HepG2 (cell line): ENCODE data around the gene GPS2. TPM values are rescaled to one million over a fixed set of nuclear protein-coding genes. Genes with fewer than 3 reads are reported as not detected.

Experiments
- ATAC-seq: fragments of 200-7000 bp; cut with Tn5 transposase; 3 replicates; pipeline ENCODE4 v1.9.1; 2020; ENCODE audit warnings: mild to moderate bottlenecking, moderate library complexity
- BruUV-seq: library from RNA; stranded (reverse); fragments of 400-500 nt; replicated peaks from 2 replicates; lab custom pipeline; 2021; lab: Mats Ljungman, UMichigan
- CTCF ChIA-PET: fragments of 300-600 bp; formaldehyde crosslinking; extraction: SDS; loops from one replicate; lab custom pipeline; 2021; ENCODE audit warnings: low total read pairs, inconsistent platforms, low intra/inter-chr PET ratio; lab: Yijun Ruan, JAX
- POLR2A ChIA-PET: fragments of 350-600 bp; sonication (Branson Sonifier 250); formaldehyde crosslinking; loops from one replicate; lab custom pipeline; 2020; ENCODE audit warnings: antibody characterized with exemption, inconsistent platforms; lab: Yijun Ruan, JAX
- DNase-seq: peaks from one replicate; pipeline ENCODE4 v3.0.0-alpha.2; 2015; ENCODE audit warnings: low spot score
- FAIRE-seq: peaks from 3 replicates; lab custom pipeline; 2011; peaks lifted over from hg19 to GRCh38; lab: Jason Lieb, UNC
- H2AFZ ChIP-seq: one replicate; pipeline ENCODE4 v1.6.1; 2011; ENCODE audit warnings: low read length, inconsistent platforms
- H3K27ac ChIP-seq: fragments of 300-600 bp; 3 replicates; pipeline ENCODE4 v1.8.0; 2011; ENCODE audit warnings: mixed run types, mild to moderate bottlenecking, mixed read lengths, low read length, inconsistent platforms; ENCODE audit not compliant: insufficient read depth; ENCODE audit errors: extremely low read length
- H3K27me3 ChIP-seq, 2 experiments: fragments of 200-600 bp in 1 of 2; 2 replicates in 1 of 2; 3 replicates in 1 of 2; pipeline versions ENCODE4 v1.6.0 to v1.8.0; 2011; ENCODE audit warnings: low read length in 2 of 2, mild to moderate bottlenecking in 2 of 2, moderate library complexity in 2 of 2, inconsistent platforms in 1 of 2; ENCODE audit not compliant: insufficient read depth in 2 of 2, control insufficient read depth in 1 of 2
- H3K36me3 ChIP-seq, 2 experiments: fragments of 200-600 bp in 1 of 2; replicated peaks in 1 of 2; 2 replicates in 1 of 2; 3 replicates in 1 of 2; pipeline versions ENCODE4 v1.5.1 to v1.8.0; 2011; ENCODE audit warnings: low read length in 2 of 2, inconsistent platforms in 1 of 2; ENCODE audit not compliant: insufficient read depth in 2 of 2, control insufficient read depth in 1 of 2
- H3K4me1 ChIP-seq: 2 replicates; pipeline ENCODE4 v1.5.1; 2012; ENCODE audit warnings: low read length, inconsistent platforms; ENCODE audit not compliant: insufficient read depth
- H3K4me2 ChIP-seq: 2 replicates; pipeline ENCODE4 v1.6.0; 2011; ENCODE audit warnings: low read depth, low read length, inconsistent platforms
- H3K4me3 ChIP-seq, 3 experiments: fragments of 200-600 bp in 1 of 3; sonication (generic), shearing (Covaris generic) in 1 of 3; replicated peaks in 1 of 3; 2 replicates each; pipeline ENCODE4 v1.5.1; 2011 to 2016; ENCODE audit warnings: low read length in 3 of 3, inconsistent platforms in 2 of 3, low read depth in 2 of 3, mild to moderate bottlenecking in 2 of 3, control low read depth in 1 of 3, mixed read lengths in 1 of 3; ENCODE audit not compliant: insufficient read depth in 1 of 3
- H3K79me2 ChIP-seq: one replicate; pipeline ENCODE4 v1.6.1; 2011; ENCODE audit warnings: low read length, inconsistent platforms; ENCODE audit not compliant: insufficient read depth
- H3K9ac ChIP-seq: 2 replicates; pipeline ENCODE4 v1.6.0; 2011; ENCODE audit warnings: mild to moderate bottlenecking, low read depth, low read length, inconsistent platforms; ENCODE audit not compliant: insufficient read depth
- H3K9me3 ChIP-seq: 2 replicates; pipeline ENCODE4 v1.5.1; 2012; ENCODE audit warnings: mild to moderate bottlenecking, low read length
- H4K20me1 ChIP-seq: 2 replicates; pipeline ENCODE4 v1.6.0; 2011; ENCODE audit warnings: inconsistent platforms, mild to moderate bottlenecking, low read length, moderate library complexity; ENCODE audit not compliant: insufficient read depth
- MYC ChIP-seq: sonication (generic); formaldehyde crosslinking; IDR thresholded peaks from 2 replicates; pipeline ENCODE4 v1.9.0; 2021; ENCODE audit warnings: missing genetic modification reagents, borderline replicate concordance
- SALL2 ChIP-seq: sonication (generic); formaldehyde crosslinking; IDR thresholded peaks from 2 replicates; pipeline ENCODE4 v1.8.1; 2023; ENCODE audit warnings: mild to moderate bottlenecking, missing genetic modification reagents, inconsistent platforms
- ZNF484 ChIP-seq: sonication (generic); formaldehyde crosslinking; IDR thresholded peaks from 2 replicates; pipeline ENCODE4 v1.5.1; 2020; ENCODE audit warnings: mild to moderate bottlenecking, low read depth, missing genetic modification reagents, borderline replicate concordance
- WGBS: methylation state at CpG from one replicate; pipeline ENCODE4 v1.1.6; 2017; ENCODE audit warnings: low lambda C conversion rate; 5-methylcytosine and 5-hydroxymethylcytosine counted together
- in situ Hi-C: cut with HindIII; loops from 2 replicates; pipeline ENCODE4 v1.10.0; 2017; ENCODE audit warnings: low pct_unique_long_range_greater_than_20kb; ENCODE audit not compliant: extremely low pct_ligation_motif_present
- intact Hi-C: fragments of 100-400 bp; cut with micrococcal nuclease; formaldehyde crosslinking; loops from one replicate; pipeline ENCODE4 v1.10.0; 2022; ENCODE audit not compliant: unreplicated experiment
- polyA plus RNA-seq, 8 experiments: library from polyadenylated mRNA; depleted of rRNA in 3 of 8; stranded (reverse) in 7 of 8; unstranded in 1 of 8; fragments of >200 nt; fragmentation: Illumina TruSeq in 4 of 8; extraction: Trizol in 4 of 8; gene quantifications; 2 replicates each; pipeline versions ENCODE4 v1.2.1 to v1.2.3, GENCODE V29; 2011 to 2016; ENCODE audit warnings: low read depth in 4 of 8, missing spikeins in 1 of 8, mixed read lengths in 1 of 8; ENCODE audit not compliant: insufficient read depth in 1 of 8
- total RNA-seq, 5 experiments: library from RNA; depleted of rRNA; stranded (reverse); fragments of >200 nt; fragmentation: Illumina TruSeq; extraction: Trizol; gene quantifications; 2 replicates each; pipeline ENCODE4 v1.2.3, GENCODE V29; 2016; ENCODE audit warnings: low read depth in 1 of 5
- TF ChIP-seq, protein P1 (sequence below): sonication (generic); formaldehyde crosslinking; IDR thresholded peaks from 2 replicates; pipeline ENCODE4 v1.8.0; 2023; ENCODE audit warnings: mild to moderate bottlenecking, missing genetic modification reagents
- TF ChIP-seq, protein P2 (sequence below): sonication (generic); formaldehyde crosslinking; IDR thresholded peaks from 2 replicates; pipeline ENCODE4 v1.4.0; 2020; ENCODE audit warnings: missing genetic modification reagents
- TF ChIP-seq, protein P3 (sequence below): sonication (generic); formaldehyde crosslinking; IDR thresholded peaks from 2 replicates; pipeline ENCODE4 v1.4.0; 2020; ENCODE audit warnings: missing genetic modification reagents
- TF ChIP-seq, protein P4 (sequence below): sonication (generic); formaldehyde crosslinking; IDR thresholded peaks from 2 replicates; pipeline ENCODE4 v1.5.0; 2020; ENCODE audit warnings: mild to moderate bottlenecking, low read depth, missing genetic modification reagents, borderline replicate concordance
- TF ChIP-seq, protein P5 (sequence below): IDR thresholded peaks from 2 replicates; pipeline ENCODE4 v1.6.1; 2016; ENCODE audit warnings: missing genetic modification reagents, missing compliant biosample characterization
- TF ChIP-seq, protein P6 (sequence below): sonication (generic); formaldehyde crosslinking; IDR thresholded peaks from 2 replicates; pipeline ENCODE4 v1.8.0; 2022; ENCODE audit warnings: mild to moderate bottlenecking, missing genetic modification reagents; ENCODE audit not compliant: insufficient replicate concordance
- TF ChIP-seq, protein P7 (sequence below): sonication (generic); formaldehyde crosslinking; IDR thresholded peaks from 2 replicates; pipeline ENCODE4 v1.5.0; 2020; ENCODE audit warnings: mild to moderate bottlenecking, missing genetic modification reagents

GPS2 gene
- total and polyA plus RNA-seq, 2 of the 13 experiments (the other 11 are each of a cell fraction or from before 2014, with no cell fraction given) = 58.0 to 59.4 TPM

DNA sequence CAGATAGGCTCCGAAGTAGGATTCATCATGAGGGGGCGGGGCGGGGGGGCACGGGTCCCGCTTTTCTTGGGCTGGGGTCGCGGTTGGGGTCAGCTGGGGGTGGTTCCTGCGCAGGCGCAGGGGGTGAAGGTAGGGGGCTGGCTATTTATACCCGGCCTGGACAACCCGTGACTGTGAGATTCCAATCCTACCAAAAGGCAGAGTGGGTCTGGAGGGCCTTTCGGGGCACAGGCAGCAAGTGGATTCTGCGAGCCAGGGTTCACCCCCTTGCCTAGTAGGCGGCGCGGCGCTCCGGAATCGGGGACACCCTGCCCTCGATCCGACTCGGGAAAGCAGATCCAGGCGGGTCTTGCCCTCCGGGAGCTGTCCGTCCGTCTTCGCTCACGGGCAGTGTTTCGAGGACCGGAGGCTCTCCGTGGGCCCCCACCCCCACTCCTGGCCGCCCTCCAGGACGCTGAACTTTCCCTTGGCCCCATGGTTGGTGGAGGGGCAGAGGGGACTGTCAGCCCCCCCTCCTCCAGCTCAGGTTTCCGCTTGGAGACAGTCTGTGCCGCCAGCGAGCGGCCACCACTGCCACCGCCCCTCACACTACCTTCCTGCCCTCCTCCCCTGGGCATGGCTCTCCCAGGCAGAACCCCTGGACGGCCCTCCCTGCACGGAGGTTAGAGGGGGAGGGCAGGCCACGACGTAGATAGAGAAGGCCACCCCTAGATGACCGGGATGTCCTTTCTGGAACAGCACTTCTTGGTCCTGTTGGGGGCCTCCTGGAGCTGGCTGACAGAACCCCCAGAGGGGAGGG is 33.0 kb downstream of the GPS2 start:
- no peak for FAIRE-seq
- peak overlapping the region; percentile 95 for H3K4me2 ChIP-seq
- peaks cover 8 to 9% of the 10 kb centered on the region in 2 experiments; a peak in 4 of 5 replicates for H3K36me3 ChIP-seq
- no peak for DNase-seq
- BruUV-seq = TSS peak; percentile 72
- no peak overlapping the region for H2AFZ ChIP-seq
- H3K27me3 ChIP-seq = no peaks in the 10 kb centered on the region
- no peaks in the 10 kb centered on the region for H4K20me1 ChIP-seq
- ATAC-seq = peak; percentile 22
- ChIA-PET POLR2A (interaction anchor here (0.8 to 3.9 kb wide), 23 partner anchors 10 to 275 kb away, joined by 3 to 35 read pairs (median 6); partner anchors contain the start of genes ACADVL, ASGR2, CTDNEP1 and DLG4), CTCF (interaction anchor here (1.2 to 2.9 kb wide), 4 partner anchors 14 to 64 kb away, joined by 3 to 43 read pairs (median 10); no protein-coding TSS in a partner anchor)
- H3K9ac ChIP-seq = peak overlapping the region; percentile 80
- peaks cover 38% of the 10 kb centered on the region for H3K4me1 ChIP-seq
- no peaks in the 10 kb centered on the region for H3K9me3 ChIP-seq
- intact Hi-C loops = loop anchor here (2.0 to 5.0 kb wide), 2 partner anchors 40 to 65 kb away; partner anchors contain the start of gene GABARAP
- 0% methylated on average over 5 of the region's 43 CpGs for WGBS
- peak overlapping the region; percentile 66 to 87 (median 85) for H3K4me3 ChIP-seq
- in situ Hi-C loops = loop anchor here (10.0 kb wide), 1 partner anchor 237 kb away; the partner anchor contains the start of gene SLC16A11
- H3K79me2 ChIP-seq = no peaks in the 10 kb centered on the region
- H3K27ac ChIP-seq = peak overlapping the region; percentile 71
- TF ChIP-seq, protein P1, sequence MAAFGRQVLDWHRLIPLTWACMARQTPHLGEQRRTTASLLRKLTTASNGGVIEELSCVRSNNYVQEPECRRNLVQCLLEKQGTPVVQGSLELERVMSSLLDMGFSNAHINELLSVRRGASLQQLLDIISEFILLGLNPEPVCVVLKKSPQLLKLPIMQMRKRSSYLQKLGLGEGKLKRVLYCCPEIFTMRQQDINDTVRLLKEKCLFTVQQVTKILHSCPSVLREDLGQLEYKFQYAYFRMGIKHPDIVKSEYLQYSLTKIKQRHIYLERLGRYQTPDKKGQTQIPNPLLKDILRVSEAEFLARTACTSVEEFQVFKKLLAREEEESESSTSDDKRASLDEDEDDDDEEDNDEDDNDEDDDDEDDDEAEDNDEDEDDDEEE (CRISPR knock-in tag) = no peak
- TF ChIP-seq, protein P2, sequence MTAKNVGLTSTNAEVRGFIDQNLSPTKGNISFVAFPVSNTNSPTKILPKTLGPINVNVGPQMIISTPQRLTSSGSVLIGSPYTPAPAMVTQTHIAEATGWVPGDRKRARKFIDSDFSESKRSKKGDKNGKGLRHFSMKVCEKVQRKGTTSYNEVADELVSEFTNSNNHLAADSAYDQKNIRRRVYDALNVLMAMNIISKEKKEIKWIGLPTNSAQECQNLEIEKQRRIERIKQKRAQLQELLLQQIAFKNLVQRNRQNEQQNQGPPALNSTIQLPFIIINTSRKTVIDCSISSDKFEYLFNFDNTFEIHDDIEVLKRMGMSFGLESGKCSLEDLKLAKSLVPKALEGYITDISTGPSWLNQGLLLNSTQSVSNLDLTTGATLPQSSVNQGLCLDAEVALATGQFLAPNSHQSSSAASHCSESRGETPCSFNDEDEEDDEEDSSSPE (CRISPR knock-in tag) = 0 out of 2 replicates have a peak, but pooled peaks have one; percentile 17
- TF ChIP-seq SALL2 (CRISPR knock-in tag) (0 out of 2 replicates have a peak, but pooled peaks have one; percentile 36), ZNF484 (CRISPR knock-in tag) (no peak), MYC (CRISPR knock-in tag) (peak; percentile 59; the same call in 1 of the 2 replicates)
- TF ChIP-seq, protein P3, sequence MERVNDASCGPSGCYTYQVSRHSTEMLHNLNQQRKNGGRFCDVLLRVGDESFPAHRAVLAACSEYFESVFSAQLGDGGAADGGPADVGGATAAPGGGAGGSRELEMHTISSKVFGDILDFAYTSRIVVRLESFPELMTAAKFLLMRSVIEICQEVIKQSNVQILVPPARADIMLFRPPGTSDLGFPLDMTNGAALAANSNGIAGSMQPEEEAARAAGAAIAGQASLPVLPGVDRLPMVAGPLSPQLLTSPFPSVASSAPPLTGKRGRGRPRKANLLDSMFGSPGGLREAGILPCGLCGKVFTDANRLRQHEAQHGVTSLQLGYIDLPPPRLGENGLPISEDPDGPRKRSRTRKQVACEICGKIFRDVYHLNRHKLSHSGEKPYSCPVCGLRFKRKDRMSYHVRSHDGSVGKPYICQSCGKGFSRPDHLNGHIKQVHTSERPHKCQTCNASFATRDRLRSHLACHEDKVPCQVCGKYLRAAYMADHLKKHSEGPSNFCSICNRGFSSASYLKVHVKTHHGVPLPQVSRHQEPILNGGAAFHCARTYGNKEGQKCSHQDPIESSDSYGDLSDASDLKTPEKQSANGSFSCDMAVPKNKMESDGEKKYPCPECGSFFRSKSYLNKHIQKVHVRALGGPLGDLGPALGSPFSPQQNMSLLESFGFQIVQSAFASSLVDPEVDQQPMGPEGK (CRISPR knock-in tag) = peak; percentile 89
- TF ChIP-seq, protein P4, sequence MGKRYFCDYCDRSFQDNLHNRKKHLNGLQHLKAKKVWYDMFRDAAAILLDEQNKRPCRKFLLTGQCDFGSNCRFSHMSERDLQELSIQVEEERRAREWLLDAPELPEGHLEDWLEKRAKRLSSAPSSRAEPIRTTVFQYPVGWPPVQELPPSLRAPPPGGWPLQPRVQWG (CRISPR knock-in tag) = no peak
- TF ChIP-seq, protein P5, sequence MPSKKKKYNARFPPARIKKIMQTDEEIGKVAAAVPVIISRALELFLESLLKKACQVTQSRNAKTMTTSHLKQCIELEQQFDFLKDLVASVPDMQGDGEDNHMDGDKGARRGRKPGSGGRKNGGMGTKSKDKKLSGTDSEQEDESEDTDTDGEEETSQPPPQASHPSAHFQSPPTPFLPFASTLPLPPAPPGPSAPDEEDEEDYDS = 0 out of 2 replicates have a peak, but pooled peaks have one; percentile 19
- TF ChIP-seq, protein P6, sequence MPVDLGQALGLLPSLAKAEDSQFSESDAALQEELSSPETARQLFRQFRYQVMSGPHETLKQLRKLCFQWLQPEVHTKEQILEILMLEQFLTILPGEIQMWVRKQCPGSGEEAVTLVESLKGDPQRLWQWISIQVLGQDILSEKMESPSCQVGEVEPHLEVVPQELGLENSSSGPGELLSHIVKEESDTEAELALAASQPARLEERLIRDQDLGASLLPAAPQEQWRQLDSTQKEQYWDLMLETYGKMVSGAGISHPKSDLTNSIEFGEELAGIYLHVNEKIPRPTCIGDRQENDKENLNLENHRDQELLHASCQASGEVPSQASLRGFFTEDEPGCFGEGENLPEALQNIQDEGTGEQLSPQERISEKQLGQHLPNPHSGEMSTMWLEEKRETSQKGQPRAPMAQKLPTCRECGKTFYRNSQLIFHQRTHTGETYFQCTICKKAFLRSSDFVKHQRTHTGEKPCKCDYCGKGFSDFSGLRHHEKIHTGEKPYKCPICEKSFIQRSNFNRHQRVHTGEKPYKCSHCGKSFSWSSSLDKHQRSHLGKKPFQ (CRISPR knock-in tag) = no peak
- TF ChIP-seq, protein P7, sequence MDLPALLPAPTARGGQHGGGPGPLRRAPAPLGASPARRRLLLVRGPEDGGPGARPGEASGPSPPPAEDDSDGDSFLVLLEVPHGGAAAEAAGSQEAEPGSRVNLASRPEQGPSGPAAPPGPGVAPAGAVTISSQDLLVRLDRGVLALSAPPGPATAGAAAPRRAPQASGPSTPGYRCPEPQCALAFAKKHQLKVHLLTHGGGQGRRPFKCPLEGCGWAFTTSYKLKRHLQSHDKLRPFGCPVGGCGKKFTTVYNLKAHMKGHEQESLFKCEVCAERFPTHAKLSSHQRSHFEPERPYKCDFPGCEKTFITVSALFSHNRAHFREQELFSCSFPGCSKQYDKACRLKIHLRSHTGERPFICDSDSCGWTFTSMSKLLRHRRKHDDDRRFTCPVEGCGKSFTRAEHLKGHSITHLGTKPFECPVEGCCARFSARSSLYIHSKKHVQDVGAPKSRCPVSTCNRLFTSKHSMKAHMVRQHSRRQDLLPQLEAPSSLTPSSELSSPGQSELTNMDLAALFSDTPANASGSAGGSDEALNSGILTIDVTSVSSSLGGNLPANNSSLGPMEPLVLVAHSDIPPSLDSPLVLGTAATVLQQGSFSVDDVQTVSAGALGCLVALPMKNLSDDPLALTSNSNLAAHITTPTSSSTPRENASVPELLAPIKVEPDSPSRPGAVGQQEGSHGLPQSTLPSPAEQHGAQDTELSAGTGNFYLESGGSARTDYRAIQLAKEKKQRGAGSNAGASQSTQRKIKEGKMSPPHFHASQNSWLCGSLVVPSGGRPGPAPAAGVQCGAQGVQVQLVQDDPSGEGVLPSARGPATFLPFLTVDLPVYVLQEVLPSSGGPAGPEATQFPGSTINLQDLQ = no peak
